NCI-H82 treated with DMSO at 0.1 percent for 48 hours (cell line): ENCODE results near the gene REN.

ENCODE experiments used
- DNase-seq: peaks from one replicate; lab custom pipeline; 2025; ENCODE audit not compliant: unreplicated experiment; lab: John Stamatoyannopoulos, UW

Gene REN

DNA sequence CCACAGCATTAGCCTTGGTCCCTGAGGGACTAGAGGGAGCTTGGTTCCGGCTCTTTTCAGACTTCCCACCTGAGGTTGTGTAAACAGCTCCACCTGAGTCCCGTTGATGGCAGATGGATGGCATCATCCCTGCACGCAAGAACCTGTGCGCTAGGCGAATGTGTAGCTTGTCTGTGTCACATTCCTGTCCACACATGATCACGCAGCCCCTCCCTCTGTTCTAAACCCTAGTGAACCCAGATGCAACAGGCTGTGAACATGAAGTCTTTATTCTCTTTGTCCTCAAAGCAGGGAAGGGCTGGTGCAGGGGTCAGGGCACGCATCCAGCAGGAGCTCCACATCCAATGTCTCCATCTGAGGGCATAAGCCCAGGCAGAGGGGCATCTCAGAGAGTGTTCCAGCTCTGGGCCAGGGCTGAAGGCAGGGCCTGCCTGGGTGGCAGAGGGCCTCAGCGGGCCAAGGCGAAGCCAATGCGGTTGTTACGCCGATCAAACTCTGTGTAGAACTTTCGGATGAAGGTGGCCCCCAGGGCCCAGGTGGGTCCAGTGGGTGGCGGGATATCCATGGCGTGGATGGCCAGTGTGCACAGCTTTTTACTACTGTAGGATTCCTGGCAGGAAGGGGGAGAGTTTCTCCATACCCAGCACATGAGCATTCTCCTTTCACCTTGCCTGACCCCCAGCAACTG is 11.4 kb downstream of the REN start:
- no peak for DNase-seq

DNA sequence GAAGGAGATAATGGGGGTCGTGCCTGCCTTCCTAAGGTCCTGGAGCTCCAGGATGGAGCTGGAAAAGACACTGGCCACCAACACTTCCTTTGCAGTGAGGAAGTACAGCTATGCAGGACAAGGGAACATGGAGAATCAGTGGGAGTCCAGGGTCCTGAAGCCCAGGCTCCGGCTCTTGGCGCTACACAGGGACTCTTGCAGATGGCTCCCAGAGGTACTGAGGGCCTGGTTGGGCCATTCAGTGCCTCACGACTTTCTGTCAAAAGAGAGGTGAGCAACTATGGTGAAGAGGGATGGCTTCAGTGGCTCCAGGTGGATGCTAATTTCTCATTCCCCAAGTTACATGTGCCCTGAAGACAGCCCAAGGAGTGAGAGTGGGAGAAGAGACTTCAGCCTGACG is 12.5 kb downstream of the REN start:
- DNase-seq: no peak

DNA sequence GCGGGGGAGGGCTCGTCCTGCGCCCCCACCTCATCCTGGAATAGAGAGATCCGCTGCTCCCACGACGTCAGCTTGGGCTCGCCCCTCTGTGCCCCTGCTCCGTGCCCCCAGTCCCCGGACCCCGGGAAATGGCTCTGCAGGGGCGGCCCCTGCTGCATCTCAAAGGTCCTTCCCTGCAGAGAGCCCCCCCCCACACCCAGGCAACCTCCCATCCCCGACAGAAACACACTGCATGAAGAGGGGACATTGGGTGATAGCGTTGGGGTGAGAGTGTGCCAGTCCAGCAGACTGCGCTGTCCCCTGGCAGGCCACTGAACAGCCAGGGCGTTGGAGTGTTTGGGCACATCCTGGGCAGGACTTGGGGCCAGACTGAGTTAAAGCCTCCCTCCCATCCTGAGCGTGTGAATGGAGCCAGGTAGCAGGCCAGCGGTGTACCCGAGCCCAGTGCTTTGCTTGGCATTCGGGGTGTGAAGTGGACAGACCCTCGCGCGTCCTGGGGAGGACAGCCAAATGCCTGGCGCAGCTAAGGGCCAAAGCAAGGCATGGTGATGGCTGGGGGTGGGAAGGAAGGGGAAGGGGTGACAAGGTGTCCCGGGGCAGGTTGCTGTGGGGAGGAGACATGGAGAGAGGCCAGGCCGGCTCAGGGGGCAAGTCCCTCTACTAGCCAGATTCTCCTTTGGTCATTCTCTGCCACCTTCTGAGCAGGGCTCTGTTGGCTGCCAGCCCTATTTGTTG is 13.7 kb downstream of the REN start:
- DNase-seq: no peak

DNA sequence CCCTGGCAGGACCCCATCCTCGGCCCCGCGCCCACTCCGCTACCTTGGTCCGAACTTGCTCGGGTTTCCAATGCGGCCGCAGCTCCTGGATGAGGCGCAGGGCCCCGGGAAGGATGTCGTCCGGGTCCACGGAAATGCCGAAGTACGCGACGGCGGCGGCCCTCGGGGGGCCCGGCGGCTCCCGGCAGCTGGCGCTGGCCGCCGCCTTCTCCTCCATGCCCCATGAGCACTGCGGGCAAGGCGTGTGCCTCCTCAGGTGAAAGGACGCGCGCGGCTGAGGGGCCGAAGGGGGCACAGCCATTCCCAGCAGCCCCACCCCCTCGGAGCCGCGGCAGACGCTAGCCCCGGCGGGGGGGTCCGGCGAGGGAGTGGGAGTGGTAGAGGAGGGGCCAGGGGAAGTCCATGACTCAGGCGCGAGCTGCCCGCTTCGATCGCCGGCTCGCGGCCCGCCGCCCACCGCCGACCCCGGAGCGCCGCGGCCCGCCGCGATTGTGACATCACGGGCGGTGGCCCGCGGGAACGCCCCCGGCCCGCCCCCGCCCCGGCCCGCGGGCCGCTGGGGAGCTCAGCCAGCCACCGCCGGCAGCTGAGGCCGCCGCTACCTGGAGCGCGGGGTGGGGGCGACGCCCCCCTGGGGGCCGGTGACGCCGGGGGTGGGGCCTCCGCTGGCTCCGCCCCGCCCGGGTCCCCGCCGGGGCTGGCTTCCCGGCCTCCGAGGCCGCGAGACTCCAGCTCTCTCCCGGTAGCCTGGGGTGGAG is 14.4 kb downstream of the REN start, which contains the start of gene ETNK2:
TSS of gene ETNK2 (minus strand) at position 493 of the 758 bp plus-strand sequence. CDS start at position 301, 192 bp downstream.
- DNase-seq: peak; percentile 66

DNA sequence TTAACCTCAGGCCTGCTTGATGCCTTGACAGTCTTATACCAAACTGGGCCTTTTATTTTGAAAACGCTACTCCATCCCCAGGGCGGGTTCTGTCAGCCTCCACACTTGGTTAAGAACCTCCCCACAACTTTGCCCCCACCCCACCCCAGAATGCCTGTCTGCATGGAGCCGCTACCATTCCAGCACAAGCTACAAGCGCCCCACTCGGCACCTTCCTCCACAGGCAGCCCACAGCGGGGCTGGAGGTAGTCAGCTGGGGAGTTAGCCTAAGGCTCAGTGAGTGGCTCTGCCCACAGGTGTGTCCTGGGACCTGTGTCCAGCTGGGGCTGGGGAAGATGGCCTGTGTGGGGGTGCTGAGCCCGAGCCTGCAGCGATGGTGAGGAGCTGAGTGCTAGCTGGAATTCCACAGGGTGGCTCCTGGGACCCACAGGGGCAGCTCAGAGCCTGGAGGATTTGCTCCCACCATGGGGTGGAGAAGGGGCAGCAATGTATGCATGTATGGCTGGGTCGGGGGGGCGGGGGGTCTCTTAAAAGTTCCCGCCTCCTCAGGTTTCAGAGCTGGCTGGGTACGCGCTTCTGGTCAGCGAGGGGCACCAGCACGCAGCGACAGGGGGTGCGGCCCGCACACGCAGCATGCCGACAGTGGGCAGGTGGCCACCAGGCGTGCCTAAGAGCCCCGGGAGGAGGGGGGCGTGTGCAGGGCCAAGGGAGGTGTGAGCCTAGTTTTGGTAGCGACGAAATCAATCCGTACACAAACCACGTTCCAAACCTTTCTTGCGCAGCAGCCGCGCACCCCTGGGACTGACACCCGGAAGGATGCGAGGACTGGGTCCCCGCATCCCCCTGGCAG is 15.2 kb downstream of the REN start:
- DNase-seq: no peak

DNA sequence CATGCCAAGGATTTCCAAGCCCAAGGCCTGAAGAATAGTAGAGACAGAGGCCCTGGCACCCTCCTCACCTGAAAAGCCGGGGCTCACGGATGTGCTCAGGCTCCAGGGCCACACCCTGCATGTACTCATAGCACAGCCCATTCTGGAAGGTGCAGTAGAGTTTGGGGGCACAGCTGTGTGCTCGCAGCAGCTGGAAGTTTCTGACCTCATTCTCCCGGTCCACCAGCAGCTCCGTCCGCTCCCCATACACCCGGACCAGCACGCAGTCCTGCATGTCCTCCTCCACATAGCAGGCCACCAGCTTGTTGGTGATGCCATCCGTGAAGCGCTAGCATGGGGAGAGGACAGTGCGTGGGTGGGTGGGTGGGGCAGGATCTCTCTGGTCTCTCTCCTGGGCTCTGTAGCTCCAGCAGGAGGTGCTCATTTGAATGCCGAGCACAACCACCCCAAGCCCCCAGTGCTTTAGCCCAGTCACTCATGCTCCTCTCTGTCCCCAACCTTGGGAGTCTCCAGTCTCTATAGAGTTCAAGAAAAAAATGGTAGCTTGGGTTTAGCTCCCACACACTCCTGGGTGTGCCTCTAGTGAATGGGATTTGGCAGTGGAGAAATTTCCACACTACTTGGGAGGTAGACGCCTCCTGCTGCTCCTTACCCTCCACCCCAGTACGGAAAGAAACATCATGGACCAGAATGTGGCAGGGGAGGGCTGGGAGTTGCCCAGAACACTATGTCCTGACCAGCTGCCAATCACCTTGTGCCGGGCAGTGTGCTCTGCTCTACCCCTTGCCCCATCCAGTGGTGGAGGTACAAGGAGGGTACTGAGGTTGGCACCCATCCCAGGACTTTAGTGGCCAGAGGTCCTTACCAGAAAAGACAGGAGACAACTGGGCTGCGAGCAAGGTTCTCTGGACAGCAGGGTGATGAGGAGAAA is 16.2 kb downstream of the REN start:
- DNase-seq: no peak

DNA sequence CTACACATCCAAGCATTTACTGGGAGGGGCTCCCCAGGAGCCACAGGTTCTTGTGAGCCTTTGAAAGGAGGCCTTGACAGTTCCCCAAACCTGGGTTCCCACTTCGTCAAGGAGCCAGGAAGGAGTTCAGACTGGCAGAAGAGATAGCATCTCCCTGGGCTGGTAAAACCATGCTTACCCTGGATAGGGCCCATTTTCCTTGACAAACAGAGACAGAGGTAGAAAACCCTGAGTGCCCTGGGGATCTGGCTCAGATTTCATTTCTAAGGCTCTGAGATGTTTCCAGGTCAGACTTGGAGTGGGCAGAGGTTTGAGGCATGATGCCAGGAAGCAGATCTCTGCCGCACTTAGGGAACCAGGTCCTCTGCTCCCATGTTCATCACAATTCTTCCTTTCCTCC is 17.0 kb downstream of the REN start:
- no peak for DNase-seq

DNA sequence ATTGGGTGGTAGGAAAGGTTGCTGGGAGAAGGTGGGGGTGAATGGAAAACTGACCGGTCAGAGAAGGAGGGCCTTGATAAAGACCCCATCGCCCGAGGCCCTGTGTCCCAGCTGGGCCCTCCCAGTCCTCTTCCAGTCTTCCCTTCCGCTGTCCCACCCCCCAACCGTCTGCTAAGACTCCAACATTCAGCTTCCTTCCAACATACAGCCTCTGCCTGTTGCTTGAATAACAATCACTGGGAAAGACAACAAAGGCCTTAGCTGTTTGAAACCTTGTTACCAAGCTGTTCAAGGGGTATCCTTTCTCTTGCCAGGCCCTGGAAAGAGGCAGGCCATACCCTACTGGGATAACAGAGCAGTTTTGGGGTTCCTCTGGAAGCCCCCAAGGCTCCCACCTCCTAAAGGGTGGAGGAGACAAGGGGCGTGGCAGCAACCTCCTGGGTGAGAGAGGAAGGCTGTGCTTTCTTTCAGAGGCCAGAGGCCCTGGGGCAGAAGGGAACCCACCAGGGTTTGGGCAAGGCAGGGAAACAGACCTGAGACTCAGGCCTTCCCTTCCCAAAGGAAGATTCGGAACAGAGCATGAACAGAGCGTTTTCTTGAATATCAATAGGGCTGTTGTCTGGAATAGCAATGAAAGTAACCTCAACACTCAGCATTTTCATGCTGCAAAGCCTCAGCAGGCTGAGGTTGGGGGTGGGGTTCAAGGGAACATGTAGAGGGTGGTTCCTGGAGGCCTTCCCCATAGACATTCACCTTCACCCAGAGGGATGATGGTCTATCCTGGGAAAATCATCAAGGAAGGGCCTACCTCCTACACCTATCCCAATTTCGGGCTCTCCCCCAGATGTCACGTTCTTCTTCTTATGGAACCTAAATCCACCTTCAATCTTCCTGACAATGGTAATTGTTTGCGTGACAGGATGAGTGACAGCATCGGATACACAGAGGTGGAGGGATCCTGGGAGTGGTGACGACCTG is 18.4 kb downstream of the REN start:
- DNase-seq: no peak

DNA sequence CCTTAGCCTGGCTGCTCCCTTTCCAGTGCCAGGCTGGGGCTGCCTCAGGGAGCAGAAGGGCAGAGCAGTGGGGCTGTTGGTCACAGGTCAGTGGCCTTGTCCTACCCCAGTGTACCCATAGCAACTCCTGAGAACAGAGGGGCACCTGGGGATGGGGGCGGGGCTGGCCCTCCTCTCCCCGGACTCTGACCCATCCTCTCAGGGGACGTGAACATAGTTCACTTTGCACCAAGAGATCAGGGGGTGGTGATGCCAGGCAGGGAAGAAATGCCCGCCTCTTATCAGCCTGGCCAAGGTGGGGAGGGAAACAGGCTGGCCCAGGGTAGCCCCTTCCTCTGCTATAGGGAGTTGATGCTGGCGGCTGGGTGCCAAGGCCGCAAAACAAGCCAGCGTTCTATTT is 19.2 kb downstream of the REN start:
- no peak for DNase-seq

DNA sequence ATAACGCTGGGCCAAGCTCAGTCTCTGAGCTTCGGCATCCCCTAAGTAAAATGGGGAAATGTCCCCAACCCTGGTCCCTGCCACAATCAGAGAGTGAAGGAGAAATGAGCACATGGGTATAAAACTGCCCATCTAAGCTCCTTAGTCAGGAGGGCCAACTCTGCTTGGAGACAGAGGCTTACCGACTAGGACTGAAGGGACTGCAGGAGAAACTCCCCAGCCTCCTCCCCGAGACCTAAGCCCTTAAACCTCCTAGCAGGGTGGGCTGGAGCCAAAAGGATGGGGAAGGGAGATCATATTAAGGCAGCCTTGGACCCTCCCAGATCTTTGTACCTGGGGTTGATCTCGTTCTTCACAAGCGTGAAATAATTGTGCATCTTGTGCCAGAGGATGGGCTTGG is 19.8 kb downstream of the REN start:
- DNase-seq: peak; percentile 51

DNA sequence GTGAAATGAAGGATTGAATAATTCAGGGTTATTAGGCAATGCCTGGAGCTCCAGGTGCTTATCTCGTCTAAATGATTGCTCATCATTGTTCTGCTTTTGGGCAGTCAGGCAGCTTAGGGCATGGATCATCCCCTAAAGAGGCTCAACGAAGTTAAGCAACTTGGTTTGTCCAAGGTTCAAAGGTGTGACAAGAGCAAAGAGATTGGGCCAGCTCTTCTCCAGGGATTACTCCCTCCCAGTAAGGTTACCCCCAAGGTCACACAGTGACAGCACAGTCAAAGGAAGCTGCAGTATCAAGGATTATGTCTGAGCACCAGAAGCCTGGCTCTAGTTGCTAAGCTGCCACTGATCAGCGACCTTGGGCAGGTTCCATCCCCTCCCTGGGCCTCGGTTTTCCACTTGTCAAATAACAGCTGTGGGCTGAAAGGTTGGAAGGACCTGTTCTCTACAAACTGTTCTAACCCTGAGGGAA is 21.1 kb downstream of the REN start:
- peak; percentile 89 for DNase-seq

DNA sequence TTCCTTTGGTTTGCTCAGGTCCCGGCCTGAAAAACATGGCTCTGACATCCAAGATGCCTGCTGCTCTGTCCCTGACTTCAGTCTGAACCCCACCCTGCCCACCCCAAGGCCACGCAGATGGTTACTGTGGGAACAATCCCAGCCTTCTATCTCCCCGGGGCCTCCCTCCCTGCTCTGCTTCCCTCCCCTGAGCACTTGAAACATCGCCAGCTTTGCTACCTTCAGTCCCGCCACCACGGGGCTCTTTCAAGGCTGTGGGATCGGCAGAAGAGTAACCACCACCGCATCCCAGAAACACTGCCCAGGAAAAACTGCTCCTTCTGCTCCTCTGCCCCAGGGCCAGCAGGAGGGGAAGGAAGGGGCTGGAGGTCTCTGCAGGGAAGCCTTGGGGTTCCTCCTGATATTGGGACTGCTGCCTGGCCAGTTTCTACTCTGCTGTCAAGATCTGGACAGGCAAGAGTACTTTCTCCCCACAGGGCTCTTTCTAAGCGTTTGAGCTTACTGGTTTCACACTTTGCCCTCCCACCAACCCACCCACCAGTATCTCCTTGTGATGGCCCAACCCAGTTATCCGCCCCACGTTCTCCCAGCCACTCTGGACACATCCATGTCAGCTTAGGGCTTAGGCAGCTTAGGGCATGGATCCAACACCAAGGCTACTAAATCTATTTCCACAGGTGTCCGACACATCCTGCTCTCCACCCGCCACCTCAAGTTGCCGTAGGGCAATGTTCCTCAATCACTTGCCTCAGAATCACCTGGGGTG is 22.7 kb downstream of the REN start:
- no peak for DNase-seq

DNA sequence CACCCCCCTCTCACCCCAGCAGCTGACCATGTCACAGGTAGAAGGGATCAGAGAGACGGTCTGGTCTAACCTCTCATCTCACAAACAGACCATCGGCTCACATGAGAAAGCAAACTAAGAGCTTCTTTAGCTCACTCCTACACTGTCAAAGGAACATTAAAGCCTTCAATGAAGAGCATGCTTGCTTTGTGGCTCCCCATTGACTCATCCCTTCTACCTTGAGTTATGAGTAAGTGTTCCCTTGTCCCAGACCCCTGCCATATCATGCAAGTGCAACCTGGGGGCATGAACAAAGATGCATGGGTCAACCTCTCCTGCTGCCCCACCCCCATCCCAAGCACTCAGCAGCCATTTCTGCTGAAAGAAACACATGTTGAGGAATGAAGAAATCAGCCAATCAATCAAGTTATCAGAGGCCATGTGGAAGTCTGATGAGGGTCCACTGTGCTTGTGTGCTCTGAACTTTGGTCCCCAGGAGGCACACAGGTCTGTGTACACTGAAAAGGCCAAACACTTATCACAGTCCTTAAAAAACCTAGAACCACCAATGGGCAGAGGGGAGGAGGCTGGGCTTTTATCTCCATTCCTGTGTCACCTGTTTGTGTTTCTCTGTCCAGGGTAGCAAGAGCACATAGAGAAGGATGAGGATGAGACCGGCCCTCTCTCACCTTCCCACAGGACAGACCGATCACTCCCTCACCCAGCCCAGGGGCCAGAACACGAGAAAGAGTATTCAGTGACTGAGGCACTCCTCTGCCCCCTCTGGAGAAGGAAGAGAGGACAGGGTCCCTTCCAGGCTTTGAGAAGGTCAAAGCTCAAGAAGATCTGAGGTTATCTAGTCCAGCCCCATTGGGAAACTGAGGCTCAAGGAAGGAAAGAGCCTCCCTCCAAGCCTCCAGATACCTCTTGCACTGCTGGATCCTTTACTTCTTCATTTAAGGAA is 23.8 kb downstream of the REN start:
- no peak for DNase-seq

DNA sequence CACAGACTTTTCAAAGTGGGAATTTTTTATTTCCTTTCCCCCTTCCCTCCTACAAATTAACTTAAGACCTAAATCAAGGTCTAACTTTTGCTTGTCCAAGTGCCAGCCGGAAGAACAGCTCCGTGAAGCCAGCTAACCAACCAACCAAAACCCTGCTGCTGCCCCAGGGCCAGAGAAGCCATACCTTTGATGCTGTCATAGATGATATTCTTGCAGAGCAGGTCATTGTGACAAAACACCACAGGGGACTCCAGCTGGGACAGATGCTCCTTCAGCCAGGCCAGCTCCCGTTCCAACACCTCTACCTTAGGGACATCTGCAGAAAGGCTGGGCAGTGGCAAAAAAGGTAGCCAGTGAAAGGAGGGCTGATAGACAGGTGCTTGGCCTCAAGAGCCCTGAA is 25.0 kb downstream of the REN start:
- no peak for DNase-seq

DNA sequence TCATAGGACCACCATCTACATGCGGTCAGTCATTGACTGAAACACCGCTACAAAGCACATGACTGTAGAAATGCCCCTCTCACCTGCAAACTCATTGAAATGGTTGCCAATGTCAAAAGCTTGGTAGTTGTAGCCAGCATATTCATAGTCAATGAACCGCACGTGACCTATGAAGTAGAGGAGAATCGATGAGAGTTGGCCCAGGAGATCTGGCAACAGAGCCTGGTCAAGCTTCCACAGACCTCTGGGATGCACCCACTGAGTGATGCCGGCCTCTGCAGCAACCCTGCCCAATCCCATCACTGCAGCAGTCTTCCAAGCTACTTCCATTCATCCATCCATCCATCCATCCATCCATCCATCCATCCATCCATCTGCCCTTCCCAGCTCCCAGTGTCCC is 26.2 kb downstream of the REN start:
- no peak for DNase-seq

DNA sequence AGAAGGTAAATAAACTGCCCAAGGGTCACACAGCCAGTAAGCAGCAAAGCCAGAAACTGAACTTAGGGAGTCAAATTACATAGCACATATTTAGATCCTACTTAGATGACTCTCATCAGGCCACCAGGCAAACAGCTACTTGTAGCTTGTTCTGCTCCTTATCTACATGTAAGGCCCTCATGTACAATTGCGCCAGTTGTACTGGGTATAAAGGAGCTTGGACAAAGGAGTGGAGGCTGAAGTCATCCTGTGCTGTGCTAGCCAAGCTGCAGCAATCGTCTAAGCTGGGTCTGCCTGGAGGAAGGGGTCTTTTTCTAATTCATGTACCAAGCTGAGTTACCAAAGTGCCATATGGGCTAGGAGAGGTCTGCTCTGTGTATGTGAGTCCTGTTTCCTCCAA is 27.0 kb downstream of the REN start:
- no peak for DNase-seq

DNA sequence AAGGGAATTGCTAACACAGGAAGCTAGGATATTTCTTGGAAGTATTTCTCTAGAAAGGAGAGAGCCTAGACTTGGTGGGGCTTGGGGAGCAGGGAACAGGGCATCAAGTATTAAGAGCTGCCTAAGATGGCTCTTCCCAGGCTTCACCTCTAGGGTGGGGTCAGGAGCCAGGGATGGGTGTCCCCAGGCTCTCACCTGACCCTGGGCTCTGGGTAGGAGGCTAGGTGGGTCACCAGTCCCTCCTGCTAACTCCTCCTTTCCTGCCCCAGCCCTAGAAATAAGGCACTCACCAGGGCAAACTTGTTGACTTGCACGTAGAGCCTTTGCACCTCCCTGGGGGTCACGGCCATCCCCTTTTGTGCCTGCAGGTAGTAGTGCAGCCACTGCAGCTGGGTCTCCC is 29.3 kb downstream of the REN start:
- DNase-seq: no peak
